GM18526 (cell line): ENCODE results near the gene SURF4.
A peak's percentile ranks its signal among the peaks of the same experiment; 100 is the strongest.

Source experiments
- POLR2A ChIP-seq: IDR thresholded peaks from 3 replicates; pipeline ENCODE4 v1.6.1; 2011; ENCODE audit not compliant: insufficient read length; ENCODE audit errors: extremely low read depth

SURF4 gene

GRCh38 chr9:133348718-133349573 is 26.9 kb downstream of the SURF4 start:
- TF ChIP-seq POLR2A: no peak

GRCh38 chr9:133347985-133348717 is 27.7 kb downstream of the SURF4 start, which contains the start of the genes MED22 and RPL7A:
Gene MED22, minus strand, starts transcription at chr9:133348131. Its CDS starts 1,469 bp downstream, at chr9:133346662.
Gene RPL7A, plus strand, starts transcription at chr9:133348218. Its CDS starts 26 bp downstream, at chr9:133348244.
- TF ChIP-seq POLR2A: peak; percentile 99

GRCh38 chr9:133347515-133347984 is 28.3 kb downstream of the SURF4 start:
- no peak for TF ChIP-seq POLR2A

GRCh38 chr9:133346021-133346785 is 29.7 kb downstream of the SURF4 start:
- no peak for TF ChIP-seq POLR2A

- TF ChIP-seq POLR2A: no peak
Measured at GRCh38 chr9:133345596-133345995, 30.3 kb downstream of the SURF4 start.

- TF ChIP-seq POLR2A: no peak
Measured at GRCh38 chr9:133344979-133345378, 30.9 kb downstream of the SURF4 start.

- TF ChIP-seq POLR2A: no peak
Measured at GRCh38 chr9:133344071-133344470, 31.8 kb downstream of the SURF4 start.

- no peak for TF ChIP-seq POLR2A
Measured at GRCh38 chr9:133342570-133342969, 33.3 kb downstream of the SURF4 start.

GRCh38 chr9:133342069-133342406 is 33.8 kb downstream of the SURF4 start:
- TF ChIP-seq POLR2A: no peak

- TF ChIP-seq POLR2A: no peak
Measured at GRCh38 chr9:133341369-133342068, 34.3 kb downstream of the SURF4 start.

GRCh38 chr9:133340916-133341315 is 34.9 kb downstream of the SURF4 start:
- TF ChIP-seq POLR2A: no peak

- TF ChIP-seq POLR2A: no peak
Measured at GRCh38 chr9:133340256-133340655, 35.6 kb downstream of the SURF4 start.

- no peak for TF ChIP-seq POLR2A
Measured at GRCh38 chr9:133339641-133340040, 36.2 kb downstream of the SURF4 start.

GRCh38 chr9:133335924-133336811 is 39.7 kb downstream of the SURF4 start, which contains the start of gene SURF6:
Gene SURF6, minus strand, starts transcription at chr9:133336188. Its CDS starts 56 bp downstream, at chr9:133336132.
- peak; percentile 78 for TF ChIP-seq POLR2A

GRCh38 chr9:133334161-133334560 is 41.7 kb downstream of the SURF4 start:
- no peak for TF ChIP-seq POLR2A
